IPS-15b (cell line): ENCODE measurements around the gene SVBP.

Experiments
- H3K27me3 ChIP-seq: one replicate; pipeline ENCODE4 v1.6.1; 2013; ENCODE audit warnings: low read length; ENCODE audit not compliant: control insufficient read depth, insufficient read depth
- H3K36me3 ChIP-seq: one replicate; pipeline ENCODE4 v1.6.1; 2013; ENCODE audit warnings: low read length; ENCODE audit not compliant: control insufficient read depth, insufficient read depth
- H3K4me1 ChIP-seq: one replicate; pipeline ENCODE4 v1.6.1; 2013; ENCODE audit warnings: mild to moderate bottlenecking, low read length; ENCODE audit not compliant: control insufficient read depth, insufficient read depth
- H3K4me3 ChIP-seq: one replicate; pipeline ENCODE4 v1.5.1; 2013; ENCODE audit warnings: low read depth, low read length
- H3K9ac ChIP-seq: one replicate; pipeline ENCODE4 v1.6.1; 2013; ENCODE audit warnings: low read depth, mild to moderate bottlenecking, low read length
- H3K9me3 ChIP-seq: one replicate; pipeline ENCODE4 v1.6.1; 2013; ENCODE audit warnings: mild to moderate bottlenecking, low read length; ENCODE audit not compliant: control insufficient read depth, insufficient read depth

SVBP gene

DNA sequence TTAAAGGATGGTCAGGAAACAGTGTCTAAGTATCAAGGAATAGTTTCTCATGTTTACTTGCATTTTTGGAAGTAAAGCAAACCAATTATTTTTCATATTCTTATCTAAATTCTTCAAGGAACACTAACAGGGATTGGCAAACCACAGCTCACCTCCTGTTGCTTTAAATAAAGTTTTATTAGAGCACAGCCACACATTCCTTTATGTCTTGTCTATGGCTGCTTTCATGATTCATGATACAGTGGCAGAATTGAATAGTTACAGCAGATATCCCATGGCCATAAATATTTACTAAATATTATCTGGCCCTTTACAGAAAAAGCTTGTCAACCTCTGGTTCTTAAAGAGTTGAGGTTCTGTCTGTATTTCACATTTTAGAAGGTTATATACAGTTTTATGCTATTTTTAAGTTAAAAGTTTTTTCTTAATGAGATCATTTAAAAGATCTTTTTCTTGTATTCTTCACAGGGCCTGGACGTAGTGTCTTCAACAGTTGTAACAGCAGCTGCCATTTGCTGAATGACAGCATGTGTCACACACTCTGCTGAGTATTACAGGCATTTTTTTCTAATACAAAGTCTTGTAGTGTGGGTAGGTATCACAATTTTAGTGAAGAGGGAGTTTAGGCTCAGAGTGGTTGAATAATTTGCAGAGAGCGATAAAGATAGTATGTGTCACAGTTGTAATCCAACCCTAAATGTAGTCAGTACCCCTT is 31.8 kb upstream of the SVBP start:
- Histone ChIP-seq H3K9ac (no peak overlapping the region), H3K4me3 (no peak overlapping the region), H3K9me3 (no peaks in the 10 kb centered on the region), H3K27me3 (no peaks in the 10 kb centered on the region), H3K4me1 (peaks cover 7% of the 10 kb centered on the region), H3K36me3 (peaks cover 15% of the 10 kb centered on the region)

DNA sequence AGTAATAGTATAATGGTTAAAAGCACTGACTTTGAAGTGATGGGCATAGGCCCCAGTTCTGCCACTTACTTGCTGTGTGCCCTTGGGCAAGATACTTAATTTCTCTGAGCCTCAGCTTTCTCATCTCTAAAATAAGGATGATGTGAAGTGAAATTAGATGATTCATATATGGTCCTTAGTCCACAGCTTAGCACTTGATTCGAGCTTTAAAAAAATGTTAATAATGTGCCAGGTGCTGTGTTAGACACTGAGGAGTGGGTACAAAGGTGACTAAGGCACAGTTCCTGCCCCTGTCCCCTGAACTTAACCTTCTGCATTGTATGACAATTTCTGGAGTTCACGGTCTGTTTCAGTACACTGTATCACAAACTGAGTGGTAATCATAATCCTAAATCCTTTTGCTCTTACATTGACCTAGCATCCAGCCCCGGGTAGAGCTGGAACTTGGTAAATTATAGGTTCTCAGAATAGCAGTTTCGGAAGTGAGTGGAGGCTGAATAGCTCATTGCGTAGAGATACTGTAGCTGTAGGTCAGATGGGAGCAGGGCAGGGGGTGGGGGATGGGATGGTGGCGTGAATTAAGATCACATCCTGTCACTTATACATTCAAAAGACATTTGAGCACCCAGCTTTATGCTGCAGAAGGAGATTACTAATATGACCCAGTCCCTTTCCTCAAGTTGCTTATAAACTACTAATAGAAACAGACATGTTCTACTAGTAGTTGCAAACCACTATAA is 30.7 kb upstream of the SVBP start:
- peaks cover 7% of the 10 kb centered on the region for H3K4me1 ChIP-seq
- H3K9ac ChIP-seq = no peak overlapping the region

DNA sequence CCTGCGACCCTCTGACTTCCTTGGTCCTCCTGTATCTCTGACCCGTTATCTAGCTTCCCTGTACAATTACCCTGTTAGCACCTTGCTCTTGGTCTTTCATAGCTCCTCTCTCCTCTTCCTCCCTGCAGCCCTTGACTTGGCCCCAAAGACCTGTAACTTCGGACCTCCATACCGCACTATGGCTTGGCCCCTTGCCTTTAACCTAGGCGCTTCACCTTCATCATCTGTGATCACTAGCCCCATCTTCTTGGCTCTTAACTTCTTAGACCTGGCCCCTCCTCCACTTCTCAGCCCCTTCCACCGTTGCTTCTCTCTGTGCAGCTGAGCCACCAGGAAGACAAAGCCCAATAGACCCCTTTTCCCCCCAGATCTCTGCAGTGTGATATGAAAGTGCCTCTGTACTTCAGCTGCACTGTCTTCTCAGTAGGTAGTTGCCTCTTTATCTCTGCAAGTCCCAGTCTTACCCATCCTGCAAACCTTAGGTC is 30.0 kb upstream of the SVBP start:
- H3K9me3 ChIP-seq = no peaks in the 10 kb centered on the region
- peak overlapping the region; percentile 88 for H3K4me3 ChIP-seq
- peaks cover 15% of the 10 kb centered on the region for H3K36me3 ChIP-seq
- no peaks in the 10 kb centered on the region for H3K27me3 ChIP-seq
- H3K9ac ChIP-seq = peak overlapping the region; percentile 82
- H3K4me1 ChIP-seq = peaks cover 7% of the 10 kb centered on the region

More for the DNA sequence above, 30.7 kb upstream of the SVBP start:
- Histone ChIP-seq H3K9me3 (no peaks in the 10 kb centered on the region), H3K4me3 (peak overlapping the region; percentile 88), H3K27me3 (no peaks in the 10 kb centered on the region), H3K36me3 (peaks cover 15% of the 10 kb centered on the region)

DNA sequence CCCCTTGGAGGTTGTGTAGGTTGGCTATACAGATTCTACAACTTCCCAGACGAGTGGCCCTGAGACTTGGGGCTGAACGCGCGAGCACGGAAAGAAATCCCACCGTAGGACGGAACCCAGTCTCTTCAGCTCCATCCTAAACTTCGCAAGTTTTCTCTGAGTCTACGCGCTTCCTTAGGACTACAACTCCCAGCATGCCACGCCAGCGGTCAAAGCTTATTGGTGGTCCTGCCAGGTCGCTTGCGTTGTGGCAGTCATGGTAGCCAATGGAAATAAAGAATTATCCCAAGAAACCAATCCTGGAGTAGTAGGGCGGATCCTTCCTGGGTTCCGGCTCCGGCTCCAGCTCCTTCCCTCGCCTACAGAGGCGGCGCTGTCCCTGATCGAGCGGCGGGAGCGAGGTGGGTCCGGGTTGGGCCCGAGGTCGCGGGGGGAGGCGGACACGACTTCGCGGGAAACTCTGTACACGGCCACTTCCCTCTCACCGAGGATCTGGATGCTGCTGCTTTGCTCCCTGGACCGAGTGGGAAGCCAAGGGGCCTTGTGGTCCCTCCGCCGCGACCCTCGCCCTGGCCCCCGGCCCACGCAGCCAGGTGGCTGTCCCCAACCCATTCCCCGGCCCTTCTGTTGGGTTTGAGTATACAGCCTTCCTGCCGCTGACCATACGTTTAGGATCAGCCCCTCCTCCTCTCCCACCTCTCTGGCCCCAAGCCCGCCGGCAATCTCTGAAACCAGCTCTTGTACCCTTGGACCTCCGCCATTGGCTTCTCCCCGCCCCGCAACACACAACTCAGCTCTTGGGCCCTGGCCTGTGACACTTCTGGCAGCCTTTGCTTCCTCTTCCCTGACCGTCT is 29.3 kb upstream of the SVBP start, which contains the start of gene ZNF691:
Gene ZNF691 (plus strand): TSS at position 357 of the 854 bp plus-strand sequence. CDS start 3,046 bp downstream, outside the sequence.
- H3K9me3 ChIP-seq = no peaks in the 10 kb centered on the region
- peaks cover 11% of the 10 kb centered on the region for H3K36me3 ChIP-seq
- H3K9ac ChIP-seq = peak within 1 kb of the TSS; percentile 82
- peak within 1 kb of the TSS; percentile 88 for H3K4me3 ChIP-seq
- H3K4me1 ChIP-seq = peaks cover 7% of the 10 kb centered on the region
- H3K27me3 ChIP-seq = no peaks in the 10 kb centered on the region

DNA sequence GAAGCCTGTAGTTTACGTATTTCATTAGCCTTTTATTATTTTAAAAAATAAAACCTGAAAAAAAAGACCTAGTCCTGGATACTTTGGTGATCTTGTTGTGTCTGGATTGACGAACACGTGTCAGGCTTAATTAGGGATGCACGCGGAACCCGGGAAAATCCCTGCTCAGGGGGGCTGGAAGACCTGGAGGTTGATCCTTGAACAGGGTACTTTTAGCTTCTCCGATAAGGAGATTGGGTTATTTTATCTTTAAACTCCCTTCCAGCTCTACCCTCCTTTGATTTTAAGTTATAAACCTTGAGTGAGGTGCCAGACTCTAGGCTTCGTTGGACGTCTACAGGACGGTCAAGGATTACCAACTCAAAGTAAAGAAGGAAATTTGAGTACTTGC is 28.7 kb upstream of the SVBP start:
- Histone ChIP-seq H3K9me3 (no peaks in the 10 kb centered on the region), H3K4me3 (peak overlapping the region; percentile 79), H3K9ac (no peak overlapping the region), H3K27me3 (no peaks in the 10 kb centered on the region), H3K4me1 (peaks cover 7% of the 10 kb centered on the region), H3K36me3 (peaks cover 6% of the 10 kb centered on the region)

DNA sequence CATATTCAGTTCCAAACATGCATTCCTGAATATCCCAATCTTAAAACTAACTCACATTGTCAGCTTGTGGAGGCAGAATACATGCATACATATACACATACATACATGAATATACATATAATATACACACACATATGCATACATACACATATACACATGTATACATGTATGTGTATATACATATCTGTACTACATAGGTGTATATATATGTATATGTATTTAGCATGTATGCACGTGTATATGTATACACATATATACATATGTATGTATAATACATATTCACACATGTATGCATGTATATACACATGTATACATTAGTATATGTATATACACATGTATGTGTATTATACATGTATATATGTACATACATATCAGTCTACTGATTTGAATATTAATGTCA is 28.0 kb upstream of the SVBP start:
- peaks cover 6% of the 10 kb centered on the region for H3K36me3 ChIP-seq
- H3K4me3 ChIP-seq = peak overlapping the region; percentile 79
- H3K27me3 ChIP-seq = no peaks in the 10 kb centered on the region
- no peaks in the 10 kb centered on the region for H3K9me3 ChIP-seq
- H3K4me1 ChIP-seq = peaks cover 7% of the 10 kb centered on the region
- no peak overlapping the region for H3K9ac ChIP-seq

DNA sequence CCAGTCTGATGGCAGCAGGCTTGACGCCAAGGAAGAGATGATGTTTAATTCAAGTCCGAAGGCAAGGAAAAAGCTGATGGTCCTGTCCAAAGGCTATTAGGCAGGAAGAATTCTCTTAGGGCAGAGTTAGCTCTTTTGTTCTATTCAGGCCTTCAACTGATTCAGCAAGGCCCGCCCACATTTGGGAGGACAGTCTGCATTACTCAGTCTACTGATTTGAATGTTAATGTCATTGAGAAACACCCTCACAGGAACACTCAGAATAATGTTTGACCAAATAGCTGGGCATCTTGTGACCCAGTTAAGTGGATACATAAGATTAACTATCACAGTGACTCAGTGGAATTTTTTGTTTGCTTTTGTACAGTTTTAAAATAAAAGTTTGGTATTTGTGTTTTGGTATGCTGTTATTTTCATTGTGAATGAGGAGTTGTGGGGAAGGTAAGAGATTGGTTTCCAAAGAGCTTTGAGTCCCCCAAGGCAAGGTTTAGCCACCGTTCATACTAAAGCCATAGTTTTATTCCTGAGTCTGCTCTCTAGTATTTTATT is 27.5 kb upstream of the SVBP start:
- Histone ChIP-seq H3K4me3 (no peak overlapping the region), H3K36me3 (peaks cover 3% of the 10 kb centered on the region), H3K9ac (no peak overlapping the region), H3K4me1 (peaks cover 7% of the 10 kb centered on the region), H3K27me3 (no peaks in the 10 kb centered on the region), H3K9me3 (no peaks in the 10 kb centered on the region)

DNA sequence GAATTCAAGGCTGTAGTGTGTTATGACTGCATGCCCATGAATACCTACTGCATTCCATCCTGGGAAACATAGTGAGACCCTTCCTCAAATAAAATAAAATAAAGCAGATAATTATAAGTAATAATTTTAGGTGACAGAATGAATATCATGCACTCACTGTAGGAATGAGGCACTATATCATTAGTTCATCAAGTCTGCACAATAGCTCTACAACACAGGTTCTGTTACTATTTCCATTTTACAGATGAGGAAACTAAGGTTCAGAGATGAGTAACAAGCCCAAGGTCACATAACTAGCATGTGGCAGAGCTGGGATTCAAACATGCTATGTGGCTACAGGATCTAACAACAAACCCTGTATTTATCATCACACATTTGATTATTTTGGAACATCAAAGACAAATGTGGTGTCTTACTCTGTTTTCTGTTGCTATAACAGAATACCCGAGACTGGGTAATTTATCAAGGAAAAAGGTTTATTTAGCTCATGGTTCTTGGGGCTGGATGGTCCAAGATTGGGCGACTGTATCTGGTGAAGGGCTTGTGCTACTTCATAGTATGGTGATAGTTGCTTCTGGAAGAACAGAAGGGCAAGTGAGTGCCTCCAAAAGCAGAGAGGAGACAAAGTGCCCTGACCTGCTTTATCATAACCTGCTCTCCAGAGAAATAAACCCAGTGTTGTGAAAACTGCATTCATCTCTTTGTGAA is 24.4 kb upstream of the SVBP start:
- Histone ChIP-seq H3K36me3 (no peaks in the 10 kb centered on the region), H3K9me3 (no peaks in the 10 kb centered on the region), H3K9ac (no peak overlapping the region), H3K4me1 (no peaks in the 10 kb centered on the region), H3K4me3 (no peak overlapping the region), H3K27me3 (no peaks in the 10 kb centered on the region)

DNA sequence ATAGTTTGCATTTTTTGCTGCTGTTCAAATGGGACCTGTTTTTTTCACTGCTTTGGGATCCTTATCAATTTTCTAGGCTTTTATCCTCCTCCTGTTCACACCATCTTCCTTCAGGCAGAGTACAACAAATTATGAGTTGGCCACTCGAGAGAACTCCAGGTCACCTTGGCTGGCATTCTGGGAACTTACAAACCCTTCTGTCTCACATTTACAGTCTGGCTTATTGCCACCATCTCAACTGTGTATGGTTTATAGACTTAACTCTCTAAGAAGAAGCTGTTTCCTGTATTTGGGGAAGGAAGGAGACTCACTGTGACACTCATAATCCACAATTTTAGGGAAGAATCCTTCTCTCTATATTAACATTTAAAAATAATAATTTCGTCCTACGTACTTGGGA is 23.8 kb upstream of the SVBP start:
- no peak overlapping the region for H3K4me3 ChIP-seq
- H3K4me1 ChIP-seq = no peaks in the 10 kb centered on the region
- no peaks in the 10 kb centered on the region for H3K9me3 ChIP-seq
- no peaks in the 10 kb centered on the region for H3K36me3 ChIP-seq
- H3K9ac ChIP-seq = no peak overlapping the region
- H3K27me3 ChIP-seq = no peaks in the 10 kb centered on the region

DNA sequence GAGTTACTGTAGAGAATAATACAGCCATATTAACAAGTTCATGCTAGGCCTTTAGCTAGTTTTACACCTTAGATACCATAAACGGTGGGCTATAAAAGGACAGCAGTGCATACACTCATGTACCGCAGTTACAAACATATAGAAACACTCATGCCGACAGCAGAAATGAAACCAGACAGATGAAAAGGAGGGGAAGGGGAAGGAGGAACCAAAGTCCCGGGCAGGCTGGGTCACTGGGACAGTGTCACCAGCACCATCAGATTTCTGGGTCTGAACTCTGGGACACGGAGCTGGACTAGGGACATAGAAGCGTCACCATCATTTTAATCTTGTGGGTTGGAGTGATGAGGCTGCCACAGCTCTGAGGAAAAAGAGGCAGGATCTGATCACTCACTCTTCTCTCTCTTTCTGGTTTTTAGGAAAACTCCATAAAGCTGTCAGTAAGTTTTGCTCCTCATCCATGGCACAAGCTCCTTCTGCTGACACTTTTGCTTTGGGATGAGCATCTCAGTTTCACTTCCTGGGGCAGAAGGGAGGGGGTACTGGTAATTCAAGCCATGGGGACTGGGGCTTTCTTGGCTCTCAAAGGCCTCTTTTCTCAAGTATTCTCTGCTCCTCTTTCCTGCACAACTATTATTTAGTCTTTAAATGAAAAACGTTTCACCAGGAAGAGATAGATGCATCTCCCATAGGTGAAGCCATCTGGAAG is 21.4 kb upstream of the SVBP start:
- no peaks in the 10 kb centered on the region for H3K9me3 ChIP-seq
- H3K36me3 ChIP-seq = no peaks in the 10 kb centered on the region
- H3K4me1 ChIP-seq = no peaks in the 10 kb centered on the region
- H3K27me3 ChIP-seq = no peaks in the 10 kb centered on the region
- no peak overlapping the region for H3K9ac ChIP-seq
- no peak overlapping the region for H3K4me3 ChIP-seq
